ENCODE data around the gene TSPOAP1.

TSPOAP1 gene

GRCh38 chr17:58327363-58328194 is 1.0 kb downstream of the TSPOAP1 start:
- DNase-seq: no peak

DNA sequence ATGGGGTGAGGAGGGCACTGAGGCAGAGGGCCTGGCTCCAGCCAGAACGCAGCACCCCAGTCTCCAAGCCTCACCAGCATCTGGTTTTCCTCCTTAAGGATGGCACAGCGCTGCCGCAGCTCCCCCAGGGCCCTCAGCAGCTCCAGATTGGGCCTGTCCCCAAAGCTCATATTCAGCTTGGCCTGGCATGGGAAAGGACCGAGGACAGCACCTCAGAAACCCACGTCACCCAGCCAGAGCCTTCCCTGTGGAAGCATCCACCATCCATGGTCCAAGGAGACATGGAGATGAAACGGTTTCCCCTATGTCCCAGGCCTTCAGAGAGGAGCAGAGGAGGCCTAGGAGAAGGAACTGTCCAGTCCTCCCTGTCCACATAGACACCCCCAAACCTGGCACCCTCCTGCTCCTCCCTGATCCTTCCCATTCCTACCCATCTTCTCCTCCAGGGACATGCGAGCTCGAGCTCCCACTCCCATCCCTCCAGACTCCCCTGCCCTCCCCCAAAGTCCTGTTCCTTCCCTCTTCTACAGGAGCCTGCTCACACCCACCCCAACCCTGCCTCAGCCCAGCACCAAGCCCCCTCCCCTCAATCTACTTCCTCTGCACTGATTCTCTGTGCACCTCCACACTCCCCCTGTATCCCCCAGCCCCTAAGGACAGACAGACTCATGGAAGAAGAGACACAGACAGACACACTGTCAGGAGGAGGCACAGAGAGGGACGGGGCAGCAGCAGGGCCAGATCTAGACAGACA is 1.8 kb downstream of the TSPOAP1 start:
- no peak for DNase-seq

- no peak for DNase-seq
Measured at GRCh38 chr17:58325976-58326468, 2.6 kb downstream of the TSPOAP1 start.

DNA sequence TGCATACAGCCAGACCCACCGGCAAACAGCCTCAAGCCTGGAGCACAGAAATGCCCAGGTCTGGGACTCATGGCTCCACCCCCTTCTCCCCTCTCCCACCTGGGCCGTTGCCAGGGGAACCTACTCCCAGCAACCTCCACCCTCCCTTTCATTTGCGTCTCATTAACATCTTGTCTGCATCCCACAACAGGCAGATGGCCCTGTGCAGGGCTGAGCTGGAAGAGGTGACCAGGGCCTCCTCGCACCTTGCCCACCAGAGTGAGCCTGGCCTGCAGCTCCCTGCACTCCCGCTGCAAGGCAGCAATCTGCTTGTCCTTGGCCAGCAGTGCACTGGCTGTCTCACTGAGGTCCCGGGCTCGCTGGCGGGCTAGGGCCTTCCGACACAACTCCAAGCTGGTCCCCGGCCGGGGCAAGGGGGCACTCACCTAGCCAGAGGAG is 3.3 kb downstream of the TSPOAP1 start:
- DNase-seq: no peak

DNA sequence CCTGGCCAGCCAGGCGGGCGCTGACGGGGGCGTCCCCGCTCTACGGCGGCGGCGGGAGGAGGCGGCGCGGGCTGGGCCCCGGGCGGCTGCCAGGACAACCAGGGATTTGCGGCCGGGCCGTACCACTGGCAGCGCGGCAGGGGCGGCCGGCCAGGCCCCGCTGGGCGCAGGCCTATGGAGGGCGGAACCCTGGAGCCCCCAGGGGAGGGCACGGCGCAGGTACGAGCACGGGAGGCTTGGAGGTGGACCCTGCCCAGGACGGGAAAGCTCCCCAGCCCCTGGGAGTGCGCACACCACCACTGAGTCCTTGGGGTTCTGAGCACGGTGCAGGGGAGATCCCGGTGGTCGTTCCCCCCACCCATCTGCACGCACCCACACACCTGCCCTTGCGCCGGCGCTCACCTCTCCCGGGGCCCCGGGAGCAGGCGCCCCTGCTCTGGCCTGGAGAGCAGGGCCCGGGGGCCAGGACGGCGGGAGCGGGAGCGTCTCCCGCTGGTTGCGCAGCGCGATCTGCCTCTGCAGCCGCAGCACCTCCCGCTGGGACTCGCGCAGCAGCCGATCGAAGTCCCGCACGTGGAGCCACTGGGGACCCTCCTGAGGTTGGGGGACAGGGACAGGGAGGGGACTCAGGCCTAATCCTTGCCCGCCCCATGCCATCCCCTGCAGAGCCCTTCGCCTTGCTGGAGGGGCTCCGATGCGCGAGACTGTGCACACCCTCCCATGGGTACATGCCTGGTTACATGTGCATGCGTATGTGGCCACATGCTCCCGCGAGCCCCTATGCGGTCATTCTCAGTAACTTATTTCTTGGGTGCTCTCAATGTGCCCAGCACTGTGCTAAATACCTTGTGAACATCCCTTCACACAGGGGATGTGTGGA is 3.9 kb downstream of the TSPOAP1 start:
- DNase-seq: no peak

DNA sequence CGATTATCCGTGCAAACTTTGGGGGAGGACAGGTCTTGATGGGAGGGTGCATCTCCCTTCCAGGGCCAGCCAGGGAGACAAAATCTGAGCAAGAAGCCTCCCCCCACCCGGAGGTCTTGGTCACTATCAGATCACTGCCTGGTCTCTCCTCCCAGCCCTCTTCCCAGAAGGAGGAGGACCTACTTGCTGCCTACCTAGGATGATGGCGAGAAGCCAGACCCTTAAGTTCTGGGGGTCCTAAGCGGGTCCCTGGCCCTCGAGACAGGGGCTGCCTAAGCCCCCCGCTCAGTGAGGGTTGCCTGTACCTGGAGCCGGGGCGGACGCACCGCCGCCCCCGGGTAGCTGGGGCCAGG is 4.6 kb downstream of the TSPOAP1 start:
- DNase-seq: no peak

DNA sequence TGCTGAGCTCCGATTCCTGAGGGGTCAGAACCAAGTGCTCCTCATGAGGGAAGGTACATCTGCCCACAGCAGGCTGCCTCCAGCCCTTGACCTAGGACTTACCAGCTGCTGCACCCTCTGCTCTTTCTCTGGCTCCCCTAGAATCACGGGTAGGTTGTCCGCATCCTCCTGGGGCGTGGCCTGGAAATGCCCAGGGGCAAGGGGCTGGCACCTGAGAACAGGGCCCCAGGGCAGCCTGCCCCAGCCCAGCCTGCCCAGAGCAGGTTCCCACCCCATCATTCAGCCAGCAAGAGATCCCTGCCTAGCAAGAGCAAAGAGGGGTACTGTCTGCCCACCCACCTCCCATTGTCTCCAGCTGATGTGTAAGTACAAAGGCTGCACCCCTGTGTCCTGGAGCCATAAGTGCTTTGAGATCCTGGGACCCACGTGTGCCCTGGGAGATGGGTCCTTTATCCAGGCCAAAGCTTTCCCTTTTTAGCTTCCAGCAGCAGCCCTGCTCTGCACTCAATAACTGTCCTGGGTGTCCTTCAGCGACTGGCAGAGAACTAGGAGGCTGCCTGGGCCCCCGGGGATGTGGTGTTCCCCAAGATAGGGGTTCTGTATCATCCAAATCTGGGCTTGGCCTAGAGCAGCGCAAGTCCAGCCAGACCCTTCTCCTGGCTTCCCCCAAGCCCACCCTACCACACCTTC is 5.1 kb downstream of the TSPOAP1 start:
- DNase-seq: no peak

GRCh38 chr17:58322581-58323185 is 5.9 kb downstream of the TSPOAP1 start:
- no peak for DNase-seq

- no peak for DNase-seq
Measured at GRCh38 chr17:58321571-58322525, 6.7 kb downstream of the TSPOAP1 start.

GRCh38 chr17:58320570-58321323 is 7.8 kb downstream of the TSPOAP1 start:
- no peak for DNase-seq

GRCh38 chr17:58320163-58320558 is 8.4 kb downstream of the TSPOAP1 start:
- DNase-seq: no peak

DNA sequence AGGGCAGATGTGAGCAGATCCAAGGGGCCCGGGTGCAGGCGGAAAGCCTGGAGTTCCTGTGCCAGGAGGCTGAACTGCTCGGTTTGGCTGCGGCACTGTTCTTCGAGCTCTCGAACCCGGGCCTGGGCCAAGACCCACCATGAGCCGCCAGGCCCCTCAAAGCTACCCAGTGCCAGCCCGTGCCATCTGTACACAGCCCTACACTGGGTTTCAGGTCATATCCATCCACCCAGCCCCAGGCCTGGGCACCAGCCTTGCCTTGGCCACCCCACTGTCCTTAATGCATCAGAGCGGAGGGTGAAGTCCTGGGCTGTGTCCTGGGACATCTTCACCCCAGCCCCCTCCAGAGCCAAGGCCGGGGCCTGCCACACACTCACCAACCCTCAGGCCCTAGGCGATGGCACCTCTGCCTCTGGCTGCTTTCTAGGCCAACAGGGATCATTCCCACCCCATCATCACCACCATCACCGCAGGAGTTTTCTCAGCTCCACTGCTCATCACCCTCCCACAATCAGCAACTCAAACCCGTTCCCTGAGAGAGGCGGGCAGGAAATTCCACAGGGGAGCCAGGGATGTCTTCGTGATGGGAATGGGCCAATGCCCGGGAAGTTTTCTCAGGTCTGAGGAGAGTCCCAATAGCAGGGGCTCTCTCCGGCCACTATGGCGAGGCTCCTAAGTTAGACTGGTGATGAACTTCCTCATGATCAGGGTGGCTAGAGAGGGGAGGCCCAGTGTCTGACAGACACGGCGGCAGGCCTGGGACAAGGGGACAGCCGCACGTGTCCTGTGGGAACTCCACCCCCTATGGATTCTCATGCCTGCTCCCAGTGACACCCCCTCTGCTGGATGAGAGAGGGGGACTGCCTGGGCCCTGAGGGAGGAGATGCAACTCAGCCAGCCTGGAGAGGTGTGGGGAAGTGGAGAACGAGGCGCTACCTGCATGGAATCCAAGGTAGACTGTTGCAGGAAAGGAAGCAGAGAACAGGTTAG is 9.1 kb downstream of the TSPOAP1 start:
- no peak for DNase-seq

GRCh38 chr17:58318627-58319172 is 9.9 kb downstream of the TSPOAP1 start:
- DNase-seq: no peak

- no peak for DNase-seq
Measured at GRCh38 chr17:58318065-58318481, 10.5 kb downstream of the TSPOAP1 start.

DNA sequence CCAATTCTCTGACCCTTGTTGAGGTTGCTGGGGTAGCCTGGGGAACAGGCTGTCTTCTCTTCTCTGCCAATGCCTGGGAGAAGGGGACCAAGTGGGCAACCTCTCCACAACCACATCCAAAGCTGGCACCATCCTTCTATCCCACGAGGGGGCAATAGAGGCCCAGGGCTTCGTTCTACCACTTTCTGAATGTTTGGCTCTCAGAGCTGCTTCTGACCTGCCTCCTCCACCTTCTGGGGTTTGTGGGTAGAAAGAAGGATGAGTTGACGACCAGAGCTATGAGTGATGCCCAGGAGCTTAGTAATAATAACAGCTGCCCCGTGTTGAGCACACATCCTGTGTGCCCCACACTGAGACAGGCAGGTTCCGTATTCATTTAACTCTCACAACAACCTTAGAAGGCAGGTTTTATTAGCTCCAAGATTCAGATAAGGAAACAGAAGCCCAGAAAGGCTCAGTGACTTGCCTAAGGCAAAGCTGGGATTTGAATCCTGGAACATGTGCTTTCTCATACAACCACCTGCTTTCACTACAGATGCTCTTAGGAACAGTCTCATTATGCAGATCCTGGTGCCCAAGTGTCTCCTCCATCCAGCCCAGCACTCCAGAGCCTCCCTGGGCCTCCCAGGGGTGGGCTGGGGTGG is 11.1 kb downstream of the TSPOAP1 start:
- DNase-seq: peak; percentile 81

DNA sequence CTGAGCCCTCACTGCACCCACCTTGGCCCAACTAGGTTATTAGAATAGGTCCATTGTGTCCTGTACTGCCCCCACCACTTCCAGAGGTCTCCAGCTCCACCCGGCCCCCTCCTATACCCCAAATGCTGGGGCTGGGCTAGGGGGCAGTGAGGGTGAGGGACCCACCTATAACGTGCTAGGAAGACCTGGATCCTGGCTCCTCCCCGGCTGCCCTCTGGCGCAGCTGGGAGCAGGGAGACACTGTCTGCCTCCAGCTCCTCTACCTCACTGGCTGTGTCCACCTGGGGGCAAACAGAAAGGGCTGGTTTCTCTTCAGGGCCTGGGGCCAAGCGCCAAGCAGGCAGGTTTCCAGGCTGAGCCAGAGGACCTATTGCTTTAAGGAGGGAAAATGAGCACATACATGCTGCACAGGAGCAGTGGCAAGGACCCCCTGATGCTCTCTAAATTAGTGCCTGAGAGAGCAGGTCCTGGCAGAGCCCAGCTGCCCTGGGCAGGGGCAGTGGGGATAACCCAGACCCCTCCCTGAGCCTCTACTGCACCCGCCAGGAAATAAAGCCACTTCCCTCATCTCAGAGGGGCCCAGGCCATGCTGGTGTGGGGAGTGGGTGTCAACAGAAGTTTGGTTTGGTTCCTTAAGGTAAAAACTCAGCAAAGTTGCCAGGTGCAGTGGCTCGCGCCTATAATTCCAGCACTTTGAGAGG is 12.2 kb downstream of the TSPOAP1 start:
- no peak for DNase-seq

DNA sequence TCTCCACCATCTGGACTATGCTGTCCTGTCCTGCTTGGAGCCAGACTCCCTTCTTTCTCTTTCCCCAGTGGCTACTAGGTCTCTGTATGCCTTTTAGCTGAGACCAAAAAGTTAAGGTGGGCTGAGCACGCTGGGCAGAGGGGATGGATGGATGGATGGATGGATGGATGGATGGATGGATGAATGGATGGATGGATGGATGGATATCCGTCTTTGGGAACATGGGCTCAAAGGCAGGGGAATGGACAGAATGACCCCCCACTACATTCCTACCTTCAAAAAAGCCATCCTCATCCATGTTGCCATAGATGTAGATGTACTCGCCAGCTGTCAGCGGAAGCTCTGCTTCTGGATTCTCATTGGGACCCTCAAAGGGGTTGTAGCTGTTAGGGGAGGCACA is 12.8 kb downstream of the TSPOAP1 start:
- no peak for DNase-seq

Measured in CD4-positive, alpha-beta T cell treated with Interleukin-6 for 4 hours (primary cell).